ENCODE data around the gene FAM236A. TPM values are rescaled to one million over a fixed set of nuclear protein-coding genes. Genes with fewer than 3 reads are reported as not detected.
"Not testable (repeated sequence)": the region's sequence is repeated elsewhere in the genome, so short reads cannot be mapped to it uniquely, and the experiment has no call there.

Gene FAM236A
- total RNA-seq, 1 donor from 2014 or later, result not detected

DNA sequence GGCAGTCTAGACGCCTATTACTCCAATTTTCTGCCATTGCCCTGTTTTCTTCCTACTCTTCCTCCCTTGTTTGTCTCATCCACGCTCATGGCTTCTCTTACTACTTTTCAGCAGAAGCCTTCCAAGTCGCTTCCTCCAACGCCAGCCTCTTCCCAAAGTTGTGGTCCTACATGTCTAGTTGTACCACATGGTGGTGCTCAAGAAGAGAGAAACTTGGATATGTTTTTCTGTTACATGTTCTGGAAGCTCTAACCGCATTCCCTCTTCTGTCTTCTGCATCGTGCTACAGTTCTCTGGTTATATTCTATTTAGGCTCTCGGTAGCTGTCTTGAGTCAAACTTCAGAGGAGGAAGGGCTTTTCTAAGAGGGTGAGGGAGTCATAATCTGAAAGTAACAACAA, 36.9 kb downstream of the FAM236A start:
- intact Hi-C loops (cut with micrococcal nuclease); H3K4me1 Mint-ChIP-seq; H3K27ac Mint-ChIP-seq; H3K27me3 Mint-ChIP-seq; DNase-seq; ATAC-seq (ENCODE audit: low read depth); CTCF ChIA-PET; POLR2A ChIA-PET; H3K9me3 Mint-ChIP-seq; H3K36me3 Mint-ChIP-seq (ENCODE audit: low read depth); H3K4me3 Mint-ChIP-seq: not testable (repeated sequence)

DNA sequence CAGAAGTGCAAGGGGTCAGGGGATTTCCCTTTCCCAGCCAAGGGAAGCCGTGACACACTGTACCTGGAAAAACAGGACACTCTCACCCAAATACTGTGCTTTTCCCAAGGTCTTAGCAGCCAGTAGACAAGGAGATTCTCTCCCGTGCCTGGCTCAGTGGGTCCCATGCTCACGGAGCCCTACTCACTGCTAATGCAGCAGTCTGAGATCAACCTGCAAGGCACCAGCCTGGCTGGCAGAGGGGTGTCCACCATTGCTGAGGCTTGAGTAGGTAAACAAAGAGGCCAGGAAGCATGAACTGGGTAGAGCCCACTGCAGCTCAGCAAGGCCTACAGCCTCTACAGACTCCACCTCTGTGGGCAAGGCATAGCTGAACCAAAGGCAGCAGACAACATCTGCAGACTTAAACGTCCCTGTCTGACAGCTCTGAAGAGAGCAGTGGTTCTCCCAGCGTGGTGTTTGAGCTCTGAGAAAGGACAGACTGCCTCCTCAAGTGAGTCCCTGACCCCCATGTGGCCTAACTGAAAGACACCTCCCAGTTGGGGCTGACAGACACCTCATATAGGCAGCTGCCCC, 43.0 kb downstream of the FAM236A start:
- POLR2A ChIA-PET; H3K4me3 Mint-ChIP-seq; DNase-seq; H3K27ac Mint-ChIP-seq; H3K36me3 Mint-ChIP-seq (ENCODE audit: low read depth); H3K4me1 Mint-ChIP-seq; ATAC-seq (ENCODE audit: low read depth); H3K9me3 Mint-ChIP-seq; CTCF ChIA-PET; intact Hi-C loops (cut with micrococcal nuclease); H3K27me3 Mint-ChIP-seq: not testable (repeated sequence)

Other genes starting within 250 kb of the FAM236A start
- not detected in 2 replicates for gene PHKA1, start 223.9 kb upstream of the FAM236A start, total RNA-seq
- gene DMRTC1B, start 161.3 kb upstream of the FAM236A start, total RNA-seq, result 1.7 and 2.0 TPM in 2 replicates
- gene FAM236B, start 155.5 kb upstream of the FAM236A start, total RNA-seq, result not detected in 2 replicates
- gene FAM236D, start 130.0 kb upstream of the FAM236A start, total RNA-seq, result not detected in 2 replicates
- gene FAM236C, start 25.6 kb upstream of the FAM236A start, total RNA-seq, result not detected in 2 replicates
- gene DMRTC1, start 5.6 kb downstream of the FAM236A start, total RNA-seq, result 0.27 and 0.71 TPM in 2 replicates
- not detected in 2 replicates for gene PABPC1L2B, start 64.7 kb downstream of the FAM236A start, total RNA-seq
- not detected in 2 replicates for gene PABPC1L2A, start 141.3 kb downstream of the FAM236A start, total RNA-seq